ENCODE measurements around the gene TMEM52.

TMEM52 gene

DNA sequence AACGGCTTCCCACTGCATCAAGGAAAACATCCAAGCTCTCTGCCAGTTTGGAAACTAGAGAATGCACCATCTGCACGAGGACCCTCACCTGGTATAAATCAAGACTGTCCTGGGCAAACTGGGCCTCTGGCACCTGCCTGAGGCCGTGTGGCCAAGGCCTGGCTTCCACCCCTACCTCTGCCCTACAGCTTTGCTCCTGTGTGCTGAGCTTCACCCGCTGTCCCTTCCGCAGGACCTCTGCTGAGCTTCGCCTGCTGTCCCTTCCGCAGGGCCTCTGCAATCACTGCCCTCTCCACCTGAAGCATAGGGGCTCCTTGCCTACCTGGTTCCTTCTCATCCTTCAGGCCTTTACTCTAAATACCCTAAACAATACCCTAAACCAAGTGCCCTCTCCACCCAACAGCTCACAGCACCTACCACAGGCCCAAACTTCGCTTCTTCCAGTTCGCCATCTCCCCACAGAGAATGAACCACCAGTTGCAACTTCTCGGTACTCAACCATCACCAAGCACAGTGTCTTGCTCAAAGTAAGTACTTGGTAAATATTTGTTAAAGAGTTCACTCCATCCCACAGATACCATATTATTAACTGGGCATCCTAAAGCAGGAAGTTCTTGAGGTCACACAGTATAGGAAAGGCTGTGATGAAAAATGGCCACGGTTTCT is 46.6 kb downstream of the TMEM52 start:
- no peak for DNase-seq (ENCODE audit: low read depth)

DNA sequence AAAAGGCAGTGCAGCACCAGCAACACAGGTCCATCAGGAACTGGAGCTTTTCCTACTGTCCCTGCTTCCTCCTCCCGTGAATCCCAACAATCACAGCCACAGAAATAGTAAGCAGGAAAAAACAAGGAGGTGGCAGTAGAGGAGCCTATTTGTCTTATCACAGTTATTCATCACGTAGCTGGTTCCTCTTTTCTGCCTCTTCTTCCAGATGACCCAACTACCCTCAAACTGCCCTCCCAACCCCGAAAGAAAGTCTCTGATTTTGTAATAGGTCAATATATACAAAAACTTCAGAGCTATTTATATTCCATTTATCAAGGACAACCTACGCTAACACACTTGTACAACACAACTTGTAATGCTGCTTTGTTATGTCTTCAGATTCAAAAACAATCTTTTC is 49.6 kb downstream of the TMEM52 start:
- DNase-seq (ENCODE audit: low read depth) = no peak

Data from iris pigment epithelial cell (primary cell).